HG03159 (cell line): ENCODE results near the gene NRCAM.

ENCODE experiments used
- ATAC-seq: cut with Tn5 transposase; IDR thresholded peaks from one replicate; pipeline ENCODE4 v1.9.1; 2021; ENCODE audit warnings: mild to moderate bottlenecking, moderate library complexity; ENCODE audit not compliant: unreplicated experiment

Gene NRCAM

DNA sequence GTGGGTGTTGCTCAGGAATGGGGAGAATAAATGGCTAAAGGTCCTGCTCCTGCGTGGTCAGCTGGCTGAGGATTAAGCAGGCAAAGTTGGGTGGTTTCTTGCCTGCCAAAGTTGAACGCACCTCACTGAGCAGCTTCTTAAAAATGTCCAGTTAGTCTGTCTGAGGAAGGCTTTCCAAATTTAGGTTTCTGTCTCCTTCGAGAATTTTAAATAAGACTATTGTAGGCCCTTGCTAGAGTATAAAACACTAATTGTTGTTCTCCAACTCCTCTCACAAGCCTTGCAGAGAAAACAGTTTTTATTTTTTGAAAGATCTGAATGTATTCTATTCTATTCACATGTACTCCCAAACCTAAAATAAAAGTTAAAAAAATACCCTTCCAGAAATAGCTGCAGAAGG is 204.1 kb downstream of the NRCAM start:
- no peak for ATAC-seq

GRCh38 chr7:108251700-108252099 is 204.5 kb downstream of the NRCAM start:
- ATAC-seq: no peak

DNA sequence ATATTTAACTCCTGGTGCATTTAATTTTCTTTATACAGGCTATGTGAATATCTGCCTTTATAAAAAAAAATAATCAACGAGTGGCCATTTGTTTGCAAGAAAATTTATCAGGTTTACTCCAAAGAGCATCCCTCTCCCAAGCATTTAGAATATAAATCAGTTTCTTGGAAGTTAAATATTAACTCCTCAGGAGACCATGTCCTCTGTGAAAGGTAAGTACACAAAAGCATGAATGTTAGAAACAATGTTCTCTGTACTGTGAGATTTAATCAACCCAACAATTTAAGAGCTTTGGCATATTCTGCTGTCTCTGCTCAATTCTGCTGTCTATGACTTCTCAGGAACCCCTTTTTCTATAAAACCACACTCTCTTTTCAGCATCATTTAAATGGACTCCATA is 206.8 kb downstream of the NRCAM start:
- no peak for ATAC-seq

- no peak for ATAC-seq
These were observed 207.4 kb downstream of the NRCAM start for GRCh38 chr7:108248821-108249220.

GRCh38 chr7:108248418-108248817 is 207.8 kb downstream of the NRCAM start:
- no peak for ATAC-seq

DNA sequence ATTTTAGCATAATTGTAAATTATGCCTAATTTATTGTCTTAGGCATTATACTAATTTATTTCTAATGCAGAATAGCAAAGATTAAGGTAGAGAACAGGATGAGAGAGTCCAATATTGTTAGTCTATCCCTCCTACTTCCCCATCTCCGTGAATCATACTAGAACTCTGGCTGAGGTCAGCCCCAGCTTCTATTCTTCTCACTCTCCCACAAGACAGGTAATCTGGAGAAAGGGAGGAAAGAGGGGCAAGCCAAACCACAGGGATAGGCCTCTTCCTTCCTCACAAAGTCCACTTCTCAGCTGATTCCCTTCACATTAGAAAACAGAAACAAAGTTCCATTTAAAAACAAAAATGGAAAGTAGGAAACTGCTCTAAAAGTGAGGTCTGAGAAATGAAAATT is 208.6 kb downstream of the NRCAM start:
- ATAC-seq: no peak

GRCh38 chr7:108246227-108246837 is 209.9 kb downstream of the NRCAM start:
- ATAC-seq: peak; percentile 75

DNA sequence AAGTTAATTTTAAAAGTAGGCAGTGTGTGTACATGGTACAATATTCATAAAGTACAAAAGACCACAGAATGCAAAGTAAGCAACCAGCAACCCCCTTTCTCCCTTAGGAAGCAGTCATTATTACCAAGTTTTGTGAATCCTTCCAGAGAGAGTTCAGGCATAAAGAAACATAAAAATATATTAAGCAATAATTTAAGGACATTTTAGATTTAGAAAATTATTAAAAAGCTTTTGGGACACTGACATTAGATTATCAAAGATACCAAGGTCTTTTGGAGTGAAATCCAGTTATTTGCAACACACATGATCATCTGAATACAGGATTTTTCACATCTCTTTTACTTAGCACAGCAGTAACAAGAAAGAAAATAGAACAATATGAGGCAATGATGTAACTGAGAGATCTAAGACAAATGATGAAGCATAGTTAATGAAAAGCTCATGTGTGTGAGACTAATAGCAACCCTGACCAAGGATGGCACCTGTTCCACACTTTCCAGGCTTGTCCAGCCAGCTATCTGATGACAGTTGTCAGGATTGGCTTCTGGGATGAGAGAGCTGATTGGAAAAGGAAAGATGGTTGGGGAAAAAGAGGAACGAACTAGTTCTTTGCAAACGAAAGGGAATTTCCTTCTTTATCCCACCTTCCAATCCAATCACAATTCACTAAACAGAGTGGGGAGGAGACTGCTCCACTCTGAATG is 210.6 kb downstream of the NRCAM start:
- ATAC-seq: no peak

GRCh38 chr7:108244110-108244509 is 212.1 kb downstream of the NRCAM start:
- ATAC-seq: no peak

- ATAC-seq: no peak
These were observed 216.6 kb downstream of the NRCAM start for GRCh38 chr7:108239501-108240225.

- ATAC-seq: no peak
These were observed 219.4 kb downstream of the NRCAM start for GRCh38 chr7:108236681-108237415.

- ATAC-seq: no peak
These were observed 220.7 kb downstream of the NRCAM start for GRCh38 chr7:108235451-108236061.

DNA sequence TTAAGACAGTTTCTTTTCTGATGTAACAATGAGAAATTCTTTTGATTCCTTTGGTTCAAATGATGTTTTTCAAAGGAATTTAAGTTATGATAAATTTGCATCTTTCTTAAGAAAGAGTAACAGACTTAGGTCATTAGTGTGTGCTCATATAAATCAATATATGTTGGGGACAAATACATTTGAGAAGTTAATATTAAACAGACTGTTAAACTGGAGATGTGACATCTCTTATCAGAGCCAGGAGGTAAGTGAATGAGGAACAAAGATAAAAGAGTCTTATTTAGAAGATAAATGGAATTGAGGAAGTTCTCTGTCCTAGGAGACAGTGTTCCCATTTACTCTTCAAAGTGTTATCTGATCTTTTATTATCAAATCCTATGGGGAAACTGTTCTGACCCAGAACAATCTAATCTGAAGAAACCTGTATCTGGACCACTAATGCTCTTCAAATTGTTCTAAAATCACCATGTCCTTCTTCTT is 221.2 kb downstream of the NRCAM start:
- no peak for ATAC-seq

GRCh38 chr7:108234281-108234680 is 222.0 kb downstream of the NRCAM start:
- no peak for ATAC-seq

GRCh38 chr7:108232076-108232475 is 224.2 kb downstream of the NRCAM start:
- no peak for ATAC-seq

DNA sequence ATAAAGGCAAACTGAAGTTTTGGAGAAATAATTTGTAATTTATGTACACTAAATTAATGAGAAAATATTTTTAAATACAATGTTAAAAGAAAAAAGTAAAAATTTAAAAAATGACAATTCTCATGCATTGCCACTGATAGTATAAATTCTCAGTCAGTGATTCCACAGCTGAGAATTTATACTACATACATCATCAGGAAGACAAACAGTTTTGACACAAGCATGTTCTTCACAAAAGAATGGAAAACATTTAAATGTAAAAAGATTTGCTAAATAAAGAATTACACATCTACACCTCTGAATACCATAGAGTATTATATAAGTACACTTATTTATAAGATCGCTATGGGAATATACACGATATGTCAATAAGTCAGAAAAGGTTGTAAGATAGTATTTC is 225.0 kb downstream of the NRCAM start:
- ATAC-seq: no peak

DNA sequence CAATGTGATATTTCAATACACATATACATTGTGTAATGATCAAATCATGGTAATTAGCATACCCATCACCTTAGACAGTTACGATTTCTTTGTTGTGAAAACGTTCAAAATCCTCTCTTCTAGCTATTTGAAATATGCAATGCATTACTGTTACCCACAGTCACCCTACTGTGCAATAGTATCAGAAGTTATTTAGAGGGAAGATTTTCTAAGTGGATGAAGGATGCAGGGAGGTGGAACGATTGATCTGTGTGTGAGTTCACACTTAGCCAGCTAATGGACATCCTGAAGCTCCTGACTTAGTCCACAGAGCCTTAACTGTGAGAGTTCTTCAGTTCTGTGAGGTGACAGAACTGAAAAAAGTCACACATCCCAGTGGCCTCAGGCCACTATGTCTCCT is 228.9 kb downstream of the NRCAM start:
- ATAC-seq: no peak

DNA sequence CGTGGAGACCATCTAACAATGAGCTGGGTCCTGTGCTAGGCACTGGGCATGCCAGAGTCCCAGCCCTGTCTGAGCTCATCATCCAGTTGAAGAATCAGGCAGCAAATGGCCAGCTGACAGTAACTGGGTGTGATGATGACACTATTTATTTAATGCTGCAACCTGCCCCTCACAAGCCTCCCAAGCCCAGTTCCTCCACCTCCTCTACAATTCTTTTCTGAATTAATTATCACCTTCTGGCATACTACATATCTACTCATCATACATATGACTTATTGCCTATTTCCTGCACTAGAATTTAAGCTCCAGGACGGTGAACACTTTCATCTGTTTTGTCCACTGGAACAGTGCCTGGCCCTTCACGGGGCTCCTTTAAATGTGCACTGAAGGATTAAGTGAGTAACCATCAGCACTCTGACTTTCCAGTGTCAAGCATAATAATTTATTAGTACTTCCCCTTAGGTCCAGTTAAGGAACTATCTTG is 229.4 kb downstream of the NRCAM start:
- ATAC-seq: no peak

DNA sequence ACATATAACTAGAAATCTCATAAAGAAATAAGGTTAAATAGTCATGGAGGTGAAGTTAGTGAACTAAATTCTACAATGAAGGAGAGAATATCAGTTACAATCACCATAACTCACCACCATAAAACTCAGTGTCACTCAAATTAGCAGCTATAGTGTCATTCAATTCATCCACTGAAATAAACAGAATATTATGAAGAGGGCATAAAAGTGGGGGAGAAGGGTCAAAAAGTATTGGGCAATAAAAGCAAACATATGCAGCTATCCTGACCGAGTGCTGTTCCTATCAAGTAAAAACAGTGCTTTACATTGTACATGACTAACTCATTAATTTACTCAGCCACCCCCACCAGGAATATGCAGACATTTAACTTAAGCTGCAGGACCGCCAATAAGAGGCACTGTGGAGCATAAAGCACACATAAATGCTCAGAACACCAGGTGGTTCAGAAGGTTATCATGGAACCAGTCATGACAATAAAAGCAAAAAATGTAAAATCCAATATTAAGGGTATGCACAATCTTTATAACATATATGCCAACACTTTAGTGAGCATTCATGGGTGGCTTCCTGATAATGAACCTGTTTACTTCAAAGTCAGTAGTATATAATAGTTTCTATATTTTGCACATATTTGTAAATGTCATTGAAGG is 230.6 kb downstream of the NRCAM start:
- no peak for ATAC-seq

DNA sequence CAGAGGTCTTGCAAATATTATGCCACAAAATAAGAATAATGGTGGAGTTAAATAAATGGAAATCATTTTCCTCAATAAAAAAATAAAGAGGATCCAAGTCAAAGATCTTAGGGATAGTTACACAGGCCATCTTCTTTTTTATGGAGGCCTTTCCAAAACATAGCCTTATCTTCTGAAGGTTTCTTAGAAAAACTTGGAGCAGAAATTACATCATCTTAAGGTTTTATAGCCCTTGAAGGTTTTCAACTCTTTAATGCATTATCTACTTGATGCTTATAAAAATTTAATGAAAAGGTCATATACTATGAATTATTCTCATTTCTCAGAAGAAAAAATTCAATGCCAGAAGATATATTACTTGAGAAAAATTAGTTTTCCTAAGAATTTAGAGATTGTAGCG is 231.8 kb downstream of the NRCAM start:
- no peak for ATAC-seq
